K562 (cell line): ENCODE results near the gene RBP3. TPM values are rescaled to one million over a fixed set of nuclear protein-coding genes. Genes with fewer than 3 reads are reported as not detected.

Source experiments
- CBX8 ChIP-seq: fragments of 200-600 bp; sonication (generic); IDR thresholded peaks from 2 replicates; pipeline ENCODE4 v1.6.1; 2012; ENCODE audit warnings: borderline replicate concordance, mixed run types, low read depth, mild to moderate bottlenecking, moderate library complexity, mixed read lengths, low read length, control low read depth, inconsistent platforms; ENCODE audit not compliant: poor library complexity, severe bottlenecking; ENCODE audit errors: extremely low read depth
- CGGBP1 ChIP-seq: fragments of 250-450 bp; sonication (Bioruptor Pico); IDR thresholded peaks from 2 replicates; pipeline ENCODE4 v1.9.0; 2021; ENCODE audit warnings: mild to moderate bottlenecking
- CHD4 ChIP-seq: fragments of 200-600 bp; sonication (generic); IDR thresholded peaks from 3 replicates; pipeline ENCODE4 v1.6.1; 2012; ENCODE audit warnings: low read depth, mild to moderate bottlenecking, mixed read lengths, low read length, inconsistent platforms; ENCODE audit not compliant: insufficient read depth, insufficient replicate concordance, poor library complexity, severe bottlenecking
- CSDE1 ChIP-seq, 2 experiments: fragments of 450-650 bp; IDR thresholded peaks; 2 replicates each; pipeline ENCODE4 v1.6.1; 2016; ENCODE audit warnings: mild to moderate bottlenecking in 1 of 2
- CTBP1 ChIP-seq: fragments of 450-650 bp; IDR thresholded peaks from 2 replicates; pipeline ENCODE4 v1.6.1; 2016; ENCODE audit warnings: borderline replicate concordance
- FOS ChIP-seq: IDR thresholded peaks from 3 replicates; pipeline ENCODE4 v1.6.1; 2011; ENCODE audit not compliant: insufficient read length; ENCODE audit errors: extremely low read depth
- KDM1A ChIP-seq, 2 experiments: fragments of 450-650 bp; IDR thresholded peaks; 2 replicates each; pipeline ENCODE4 v1.6.1; 2016; ENCODE audit warnings: mild to moderate bottlenecking in 2 of 2
- MAFK ChIP-seq: IDR thresholded peaks from 2 replicates; pipeline ENCODE4 v1.6.1; 2011; ENCODE audit warnings: low read length, improper control_type of control experiment
- MTA2 ChIP-seq: fragments of 450-650 bp; IDR thresholded peaks from 2 replicates; pipeline ENCODE4 v1.6.1; 2016; ENCODE audit warnings: low read depth
- SLC30A9 ChIP-seq: fragments of 250-450 bp; sonication (Bioruptor Pico); IDR thresholded peaks from 2 replicates; pipeline ENCODE4 v1.8.0; 2022; ENCODE audit warnings: mild to moderate bottlenecking, moderate library complexity
- SMARCB1 ChIP-seq: IDR thresholded peaks from 2 replicates; pipeline ENCODE4 v1.6.1; 2011; ENCODE audit warnings: improper control_type of control experiment, low read depth; ENCODE audit not compliant: insufficient read length
- SOX6 ChIP-seq: fragments of 450-650 bp; IDR thresholded peaks from 2 replicates; pipeline ENCODE4 v1.6.1; 2014; ENCODE audit warnings: mild to moderate bottlenecking
- SREBF1 ChIP-seq: fragments of 150-350 bp; IDR thresholded peaks from 2 replicates; pipeline ENCODE4 v1.6.1; 2014; ENCODE audit warnings: antibody characterized with exemption, low read depth, low read length, borderline replicate concordance
- SRF ChIP-seq, 2 experiments: fragments of 250-450, 450-650 bp in 1 of 2; sonication (Bioruptor Pico) in 1 of 2; sonication (generic) in 1 of 2; formaldehyde crosslinking; IDR thresholded peaks; 2 replicates each; pipeline versions ENCODE4 v1.5.0 to v1.5.1; 2020 to 2022; ENCODE audit warnings: mild to moderate bottlenecking in 1 of 2, missing genetic modification reagents in 1 of 2
- STAT5A ChIP-seq: IDR thresholded peaks from 2 replicates; pipeline ENCODE4 v1.6.1; 2012; ENCODE audit warnings: low read length, inconsistent platforms, borderline replicate concordance
- TCF15 ChIP-seq: fragments of 250-450 bp; sonication (Bioruptor Pico); IDR thresholded peaks from 2 replicates; pipeline ENCODE4 v1.8.0; 2022; ENCODE audit warnings: moderate library complexity, mild to moderate bottlenecking, inconsistent platforms
- TCFL5 ChIP-seq: fragments of 250-450 bp; sonication (Bioruptor Pico); conservative IDR thresholded peaks from 2 replicates; pipeline ENCODE4 v1.6.1; 2021; ENCODE audit warnings: mild to moderate bottlenecking, moderate library complexity, matching md5 sums
- TEAD1 ChIP-seq, 2 experiments: fragments of 450-650 bp in 1 of 2; sonication (generic) in 1 of 2; formaldehyde crosslinking; IDR thresholded peaks; 2 replicates each; pipeline versions ENCODE4 v1.4.0 to v1.8.0; 2020 to 2022; ENCODE audit warnings: mild to moderate bottlenecking in 2 of 2, missing genetic modification reagents in 1 of 2
- TEAD4 ChIP-seq, 2 experiments: sonication (generic) in 1 of 2; formaldehyde crosslinking in 1 of 2; IDR thresholded peaks; 2 replicates each; pipeline versions ENCODE4 v1.6.1 to v1.8.0; 2012 to 2022; ENCODE audit warnings: borderline replicate concordance in 1 of 2, inconsistent platforms in 1 of 2, low read length in 1 of 2, mild to moderate bottlenecking in 1 of 2, missing genetic modification reagents in 1 of 2
- ZNF134 ChIP-seq: fragments of 250-450 bp; sonication (Bioruptor Pico); conservative IDR thresholded peaks from 2 replicates; pipeline ENCODE4 v1.4.0; 2020
- ZNF274 ChIP-seq: IDR thresholded peaks from 2 replicates; pipeline ENCODE4 v1.6.1; 2011; ENCODE audit warnings: low read depth, mild to moderate bottlenecking, low read length, moderate library complexity, borderline replicate concordance
- ZNF324 ChIP-seq: fragments of 250-450 bp; sonication (Bioruptor Pico); IDR thresholded peaks from 2 replicates; pipeline ENCODE4 v1.4.0; 2020; ENCODE audit warnings: mild to moderate bottlenecking
- ZNF408 ChIP-seq: fragments of 250-450 bp; sonication (Bioruptor Pico); IDR thresholded peaks from 2 replicates; pipeline ENCODE4 v1.4.0; 2020; ENCODE audit warnings: low read depth, mild to moderate bottlenecking, moderate library complexity
- polyA plus RNA-seq, 8 experiments: library from polyadenylated mRNA; depleted of rRNA in 4 of 8; stranded (reverse) in 5 of 8; unstranded in 3 of 8; fragments of >200 nt; fragmentation: Nextera tagmentation in 2 of 8; fragmentation: Illumina TruSeq in 1 of 8; extraction: Ambion mirVana in 2 of 8; extraction: Trizol in 1 of 8; gene quantifications; 2 replicates each; pipeline versions ENCODE4 v1.2.1 to v1.2.3, GENCODE V29; 2011 to 2014; ENCODE audit warnings: inconsistent platforms in 1 of 8, missing spikeins in 1 of 8
- total RNA-seq, 7 experiments: library from RNA; depleted of rRNA in 6 of 7; stranded (reverse); fragments of >200 nt in 6 of 7; fragmentation: Illumina TruSeq in 2 of 7; extraction: Trizol in 2 of 7; gene quantifications; 2 replicates each; pipeline versions ENCODE4 v1.2.1 to v1.2.3, GENCODE V29; 2011 to 2021; ENCODE audit warnings: low replicate concordance in 1 of 7
- TF ChIP-seq, protein P1 (sequence below): fragments of 250-450 bp; sonication (Bioruptor Pico); IDR thresholded peaks from 2 replicates; pipeline ENCODE4 v1.4.0; 2020; ENCODE audit warnings: borderline replicate concordance
- TF ChIP-seq, protein P2 (sequence below): sonication (generic); formaldehyde crosslinking; IDR thresholded peaks from 2 replicates; pipeline ENCODE4 v1.8.1; 2023; ENCODE audit warnings: mild to moderate bottlenecking, missing genetic modification reagents

Gene RBP3
- total and polyA plus RNA-seq, 9 of the 15 experiments (the other 6 are each of a cell fraction or from before 2014, with no cell fraction given), result not detected

DNA sequence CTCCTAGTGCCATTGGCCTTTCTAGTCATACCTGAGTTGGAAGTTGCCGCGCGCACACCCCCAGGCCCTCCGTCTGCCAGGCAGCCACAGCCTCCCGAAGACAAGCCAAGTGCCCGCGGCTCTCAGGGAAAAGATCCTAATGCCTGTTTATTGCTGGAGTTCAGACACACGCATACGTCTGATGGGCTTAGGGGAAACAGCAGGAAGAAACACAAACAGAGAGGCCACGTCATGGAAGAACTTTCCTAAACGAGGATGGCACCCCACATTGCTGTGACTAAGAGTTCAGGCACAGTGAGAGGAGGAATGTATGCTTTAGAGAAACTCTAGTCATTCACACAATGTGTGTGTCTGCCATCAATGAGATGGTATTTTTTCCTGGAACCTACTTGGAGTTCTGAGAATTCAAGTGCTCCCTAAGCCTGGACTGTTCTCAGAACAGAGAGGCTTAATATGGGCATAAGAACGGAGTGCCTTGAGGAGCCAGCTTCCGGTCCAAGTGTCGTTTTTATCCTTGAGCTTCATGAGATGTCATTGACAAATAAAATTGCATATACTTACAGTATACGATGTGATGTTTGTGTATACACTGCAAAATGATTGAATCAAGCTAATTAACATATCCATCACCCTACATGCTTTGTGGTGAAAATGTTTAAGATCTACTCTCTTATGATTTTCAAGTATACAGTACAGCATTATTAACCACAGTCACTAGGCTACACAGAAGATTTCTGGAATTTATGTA is 11.6 kb upstream of the RBP3 start (continued):
- no peak for TF ChIP-seq CHD4
- peak; percentile 94 for TF ChIP-seq STAT5A
- no peak for TF ChIP-seq SREBF1
- no peak for TF ChIP-seq CGGBP1 (CRISPR knock-in tag)
- TF ChIP-seq TCF15 (CRISPR knock-in tag), result no peak
- TF ChIP-seq ZNF274, result no peak
- no peak for TF ChIP-seq ZNF408
- TF ChIP-seq TEAD4 (IDR thresholded peaks at IDR 0.05; ENCODE audit: low read length), result peak; percentile 74; the same call in 1 of the 2 replicates
- TF ChIP-seq TEAD4 (CRISPR knock-in tag; IDR thresholded peaks at IDR 0.05; ENCODE audit: borderline replicate concordance), result no peak
- TF ChIP-seq ZNF134, result no peak
- TF ChIP-seq SLC30A9, result no peak
- peak; percentile 68; the same call in 1 of the 2 replicates for TF ChIP-seq SOX6
- TF ChIP-seq, protein P1, sequence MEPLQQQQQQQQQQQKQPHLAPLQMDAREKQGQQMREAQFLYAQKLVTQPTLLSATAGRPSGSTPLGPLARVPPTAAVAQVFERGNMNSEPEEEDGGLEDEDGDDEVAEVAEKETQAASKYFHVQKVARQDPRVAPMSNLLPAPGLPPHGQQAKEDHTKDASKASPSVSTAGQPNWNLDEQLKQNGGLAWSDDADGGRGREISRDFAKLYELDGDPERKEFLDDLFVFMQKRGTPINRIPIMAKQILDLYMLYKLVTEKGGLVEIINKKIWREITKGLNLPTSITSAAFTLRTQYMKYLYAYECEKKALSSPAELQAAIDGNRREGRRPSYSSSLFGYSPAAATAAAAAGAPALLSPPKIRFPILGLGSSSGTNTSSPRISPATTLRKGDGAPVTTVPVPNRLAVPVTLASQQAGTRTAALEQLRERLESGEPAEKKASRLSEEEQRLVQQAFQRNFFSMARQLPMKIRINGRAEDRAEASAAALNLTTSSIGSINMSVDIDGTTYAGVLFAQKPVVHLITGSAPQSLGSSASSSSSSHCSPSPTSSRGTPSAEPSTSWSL (CRISPR knock-in tag), result no peak
- peak; percentile 45; the same call in 1 of the 2 replicates for TF ChIP-seq MTA2
- 0 out of 4 replicates have a peak, but pooled peaks of 1 of the 2 experiments have one; percentile 25 for TF ChIP-seq TEAD1 (CRISPR knock-in tag; IDR thresholded peaks at IDR 0.05)
- TF ChIP-seq CTBP1, result peak; percentile 74
- TF ChIP-seq SMARCB1, result no peak
- TF ChIP-seq CSDE1 (IDR thresholded peaks at IDR 0.05), result no peak
- TF ChIP-seq TCFL5 (CRISPR knock-in tag), result no peak
- TF ChIP-seq MAFK, result 0 out of 2 replicates have a peak, but pooled peaks have one; percentile 14
- no peak for TF ChIP-seq FOS
- TF ChIP-seq KDM1A (IDR thresholded peaks at IDR 0.05), result no peak
- TF ChIP-seq ZNF324, result no peak
- TF ChIP-seq SRF (CRISPR knock-in tag; IDR thresholded peaks at IDR 0.05), result peak; percentile 98 to 100
- TF ChIP-seq, protein P2, sequence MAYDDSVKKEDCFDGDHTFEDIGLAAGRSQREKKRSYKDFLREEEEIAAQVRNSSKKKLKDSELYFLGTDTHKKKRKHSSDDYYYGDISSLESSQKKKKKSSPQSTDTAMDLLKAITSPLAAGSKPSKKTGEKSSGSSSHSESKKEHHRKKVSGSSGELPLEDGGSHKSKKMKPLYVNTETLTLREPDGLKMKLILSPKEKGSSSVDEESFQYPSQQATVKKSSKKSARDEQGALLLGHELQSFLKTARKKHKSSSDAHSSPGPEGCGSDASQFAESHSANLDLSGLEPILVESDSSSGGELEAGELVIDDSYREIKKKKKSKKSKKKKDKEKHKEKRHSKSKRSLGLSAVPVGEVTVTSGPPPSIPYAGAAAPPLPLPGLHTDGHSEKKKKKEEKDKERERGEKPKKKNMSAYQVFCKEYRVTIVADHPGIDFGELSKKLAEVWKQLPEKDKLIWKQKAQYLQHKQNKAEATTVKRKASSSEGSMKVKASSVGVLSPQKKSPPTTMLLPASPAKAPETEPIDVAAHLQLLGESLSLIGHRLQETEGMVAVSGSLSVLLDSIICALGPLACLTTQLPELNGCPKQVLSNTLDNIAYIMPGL (CRISPR knock-in tag), result no peak
- no peak for TF ChIP-seq CBX8
